Thyroid gland (tissue), 4 donors: Measurements from ENCODE around the gene B4GALT5.

Source experiments
- POLR2A ChIP-seq, 2 donors: fragments of 450-650 bp; IDR thresholded peaks; one replicate each; pipeline ENCODE4 v1.6.1; 2017; ENCODE audit warnings: antibody characterized with exemption in 2 of 2, mild to moderate bottlenecking in 2 of 2, moderate library complexity in 1 of 2
- TF ChIP-seq, protein P1 (sequence below), 6 experiments: fragments of 200-600 bp in 3 of 6; fragments of 450-650 bp in 3 of 6; sonication (generic) in 3 of 6; IDR thresholded peaks; one replicate each; pipeline ENCODE4 v1.5.1; 2016 to 2019; ENCODE audit warnings: antibody characterized with exemption in 6 of 6, mild to moderate bottlenecking in 2 of 6, inconsistent platforms in 1 of 6, moderate library complexity in 1 of 6

DNA sequence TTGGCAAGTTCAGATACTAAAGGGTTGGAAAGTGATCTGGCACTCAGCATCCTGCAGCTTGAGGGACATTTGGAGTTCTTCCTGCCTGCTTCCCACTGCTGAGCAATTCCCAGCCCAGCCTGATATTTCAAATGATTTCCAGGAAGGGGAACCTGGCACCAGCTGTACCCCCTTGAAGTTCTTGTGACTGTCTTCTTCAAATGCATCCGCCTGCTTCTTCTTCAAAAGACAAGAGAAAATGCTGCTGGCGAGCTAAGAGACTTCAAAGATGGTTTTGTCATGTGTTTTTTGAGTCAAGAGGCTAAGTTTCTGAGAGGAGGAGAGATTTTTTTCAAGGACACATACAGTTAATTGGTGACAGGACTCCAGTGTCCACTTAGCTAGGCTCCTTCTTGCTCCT is 42.6 kb upstream of the B4GALT5 start:
- TF ChIP-seq, protein P1, sequence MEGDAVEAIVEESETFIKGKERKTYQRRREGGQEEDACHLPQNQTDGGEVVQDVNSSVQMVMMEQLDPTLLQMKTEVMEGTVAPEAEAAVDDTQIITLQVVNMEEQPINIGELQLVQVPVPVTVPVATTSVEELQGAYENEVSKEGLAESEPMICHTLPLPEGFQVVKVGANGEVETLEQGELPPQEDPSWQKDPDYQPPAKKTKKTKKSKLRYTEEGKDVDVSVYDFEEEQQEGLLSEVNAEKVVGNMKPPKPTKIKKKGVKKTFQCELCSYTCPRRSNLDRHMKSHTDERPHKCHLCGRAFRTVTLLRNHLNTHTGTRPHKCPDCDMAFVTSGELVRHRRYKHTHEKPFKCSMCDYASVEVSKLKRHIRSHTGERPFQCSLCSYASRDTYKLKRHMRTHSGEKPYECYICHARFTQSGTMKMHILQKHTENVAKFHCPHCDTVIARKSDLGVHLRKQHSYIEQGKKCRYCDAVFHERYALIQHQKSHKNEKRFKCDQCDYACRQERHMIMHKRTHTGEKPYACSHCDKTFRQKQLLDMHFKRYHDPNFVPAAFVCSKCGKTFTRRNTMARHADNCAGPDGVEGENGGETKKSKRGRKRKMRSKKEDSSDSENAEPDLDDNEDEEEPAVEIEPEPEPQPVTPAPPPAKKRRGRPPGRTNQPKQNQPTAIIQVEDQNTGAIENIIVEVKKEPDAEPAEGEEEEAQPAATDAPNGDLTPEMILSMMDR (IDR thresholded peaks at IDR 0.05) = no peak
- no peak for TF ChIP-seq POLR2A (IDR thresholded peaks at IDR 0.05)
